ENCODE results near the gene CLIP1.
"Not testable (repeated sequence)": the region's sequence is repeated elsewhere in the genome, so short reads cannot be mapped to it uniquely, and the experiment has no call there.

- TF ChIP-seq CTCF (IDR thresholded peaks at IDR 0.05; ENCODE audit: insufficient read depth, low read length, poor library complexity, severe bottlenecking); EZH2phosphoT487 (conservative IDR thresholded peaks at IDR 0.05; ENCODE audit: low read length): not testable (repeated sequence)
Observed at GRCh38 chr12:122438822-122439221, 16.4 kb upstream of the CLIP1 start.
